Measurements from ENCODE around the gene AP1AR.
A peak's percentile ranks its signal among the peaks of the same experiment; 100 is the strongest.

AP1AR gene

DNA sequence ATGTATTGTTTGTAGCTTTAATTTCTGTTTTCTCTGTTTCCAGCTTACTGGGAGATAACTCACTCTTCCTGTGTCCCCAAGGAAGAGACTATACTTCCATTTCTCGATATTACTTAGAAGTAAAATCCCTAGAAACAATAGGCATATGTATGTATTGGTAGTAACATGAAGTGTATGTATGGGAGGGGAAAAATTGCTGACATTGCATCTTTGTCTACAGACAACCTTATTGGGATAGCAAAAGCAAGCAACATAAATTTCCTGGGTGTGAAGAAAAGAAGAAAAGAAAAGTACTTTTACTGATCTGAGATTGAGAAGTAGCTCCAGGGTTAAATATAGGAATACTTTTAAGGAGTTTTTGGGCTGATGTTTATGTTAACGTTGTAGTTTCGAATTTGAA, 15.4 kb downstream of the AP1AR start:
- DNase-seq (ENCODE audit: low read depth) = no peak
- H3K4me3 ChIP-seq (ENCODE audit: low read depth, low read length) = no peak overlapping the region
- TF ChIP-seq CTCF (IDR thresholded peaks at IDR 0.05; ENCODE audit: control insufficient read depth, extremely low read depth, insufficient read depth) = no peak

DNA sequence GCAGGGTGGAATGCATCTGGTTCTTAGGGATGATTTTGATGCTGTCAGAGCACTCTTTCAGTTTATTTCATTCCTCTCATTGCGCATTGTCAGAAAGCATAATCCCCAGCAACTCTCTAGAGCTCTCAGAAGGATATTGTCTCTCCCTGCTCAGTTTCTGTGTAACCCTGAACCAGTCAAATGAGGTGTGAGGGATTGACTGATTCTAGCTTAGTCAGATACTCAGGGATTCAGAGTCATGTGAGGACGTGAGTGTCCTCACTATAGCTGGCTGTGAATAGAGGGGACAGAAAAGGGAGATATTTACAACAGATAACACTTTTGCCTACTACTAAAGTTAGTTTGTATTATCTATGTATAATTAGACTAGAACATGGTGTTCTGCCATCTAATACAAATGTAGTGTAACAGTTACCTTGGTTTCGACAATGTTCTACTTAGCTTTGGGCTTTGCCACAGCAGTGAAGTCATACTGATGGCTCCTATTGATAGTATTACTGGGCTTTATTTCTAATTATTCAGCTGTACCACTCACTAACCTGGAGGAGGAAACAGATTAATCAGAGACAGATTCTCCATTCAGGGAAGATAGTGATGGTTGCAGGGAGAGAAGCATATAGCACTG, 19.5 kb downstream of the AP1AR start:
- TF ChIP-seq CTCF (IDR thresholded peaks at IDR 0.05; ENCODE audit: control insufficient read depth, extremely low read depth, insufficient read depth) = no peak
- H3K4me3 ChIP-seq (ENCODE audit: low read depth, low read length) = peak overlapping the region; percentile 21; the same call in 1 of the 2 replicates
- peak; percentile 72 for DNase-seq (ENCODE audit: low read depth)

GRCh38 chr4:112252234-112252633, 20.6 kb downstream of the AP1AR start:
- no peak for TF ChIP-seq CTCF (IDR thresholded peaks at IDR 0.05; ENCODE audit: control insufficient read depth, extremely low read depth, insufficient read depth)
- peak; percentile 49 for DNase-seq (ENCODE audit: low read depth)
- no peak overlapping the region for H3K4me3 ChIP-seq (ENCODE audit: low read depth, low read length)

GRCh38 chr4:112253382-112254000, 21.9 kb downstream of the AP1AR start:
- DNase-seq (ENCODE audit: low read depth) = no peak
- no peak overlapping the region for H3K4me3 ChIP-seq (ENCODE audit: low read depth, low read length)
- TF ChIP-seq CTCF (IDR thresholded peaks at IDR 0.05; ENCODE audit: control insufficient read depth, extremely low read depth, insufficient read depth) = no peak

DNA sequence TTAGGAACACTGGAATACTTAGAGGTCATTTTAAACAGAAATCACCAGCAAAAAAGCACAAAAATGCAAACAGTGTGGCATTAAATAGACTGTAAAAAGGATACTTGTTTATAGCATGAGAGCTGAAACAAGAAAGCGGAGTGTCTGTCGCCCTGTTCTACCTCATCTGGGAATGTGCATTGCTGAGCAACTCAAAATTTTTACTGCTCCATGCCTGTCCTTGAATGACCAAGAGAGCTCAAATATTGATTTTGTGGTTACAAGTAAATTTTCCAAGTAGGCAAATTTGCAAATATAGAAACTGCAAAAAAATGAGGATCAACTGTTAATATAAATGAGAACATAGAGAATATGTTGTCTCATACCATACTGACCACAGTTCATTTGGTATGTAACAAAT, 25.5 kb downstream of the AP1AR start:
- no peak for TF ChIP-seq CTCF (IDR thresholded peaks at IDR 0.05; ENCODE audit: control insufficient read depth, extremely low read depth, insufficient read depth)
- H3K4me3 ChIP-seq (ENCODE audit: low read depth, low read length) = peak overlapping the region; percentile 14; the same call in 1 of the 2 replicates
- peak; percentile 59 for DNase-seq (ENCODE audit: low read depth)

GRCh38 chr4:112266823-112267222, 35.2 kb downstream of the AP1AR start:
- DNase-seq (ENCODE audit: low read depth) = no peak
- H3K4me3 ChIP-seq (ENCODE audit: low read depth, low read length) = no peak overlapping the region
- peak; percentile 50 for TF ChIP-seq CTCF (IDR thresholded peaks at IDR 0.05; ENCODE audit: control insufficient read depth, extremely low read depth, insufficient read depth)

- DNase-seq (ENCODE audit: low read depth) = no peak
- TF ChIP-seq CTCF (IDR thresholded peaks at IDR 0.05; ENCODE audit: control insufficient read depth, extremely low read depth, insufficient read depth) = no peak
These were observed 38.5 kb downstream of the AP1AR start for GRCh38 chr4:112270051-112270450.

More at GRCh38 chr4:112270051-112270450, 38.5 kb downstream of the AP1AR start:
- no peak overlapping the region for H3K4me3 ChIP-seq (ENCODE audit: low read depth, low read length)
